Liver (tissue), 9 donors: ENCODE results near the gene ATP11B. TPM values are rescaled to one million over a fixed set of nuclear protein-coding genes. Genes with fewer than 3 reads are reported as not detected.

Source experiments
- DNase-seq: peaks from one replicate; pipeline ENCODE4 v3.0.0-alpha.2; 2017; ENCODE audit warnings: low spot score
- H3K27ac ChIP-seq, 2 donors: one replicate each; pipeline ENCODE4 v1.7.0; 2013; ENCODE audit warnings: inconsistent platforms in 2 of 2, low read length in 2 of 2, control low read depth in 1 of 2, low read depth in 1 of 2, mild to moderate bottlenecking in 1 of 2
- H3K27me3 ChIP-seq, 4 donors: one replicate each; pipeline versions ENCODE4 v1.6.1 to v1.7.0; 2013; ENCODE audit warnings: low read length in 3 of 4, inconsistent platforms in 1 of 4, mild to moderate bottlenecking in 1 of 4, moderate library complexity in 1 of 4; ENCODE audit not compliant: control insufficient read depth in 4 of 4, insufficient read depth in 4 of 4
- H3K36me3 ChIP-seq, 4 donors: one replicate each; pipeline versions ENCODE4 v1.6.1 to v1.7.0; 2013; ENCODE audit warnings: low read length in 3 of 4, mild to moderate bottlenecking in 3 of 4, low read depth in 1 of 4, moderate library complexity in 1 of 4; ENCODE audit not compliant: control insufficient read depth in 4 of 4, insufficient read depth in 3 of 4
- H3K4me1 ChIP-seq, 4 donors: one replicate each; pipeline versions ENCODE4 v1.6.1 to v1.7.0; 2013; ENCODE audit warnings: low read length in 3 of 4, mild to moderate bottlenecking in 3 of 4, moderate library complexity in 1 of 4; ENCODE audit not compliant: control insufficient read depth in 4 of 4, insufficient read depth in 4 of 4
- H3K4me3 ChIP-seq, 3 donors: one replicate each; pipeline versions ENCODE4 v1.6.1 to v1.7.0; 2013; ENCODE audit warnings: low read length in 3 of 3, control low read depth in 1 of 3, low read depth in 1 of 3, mild to moderate bottlenecking in 1 of 3
- H3K9ac ChIP-seq, 2 donors: one replicate each; pipeline ENCODE4 v1.7.0; 2013; ENCODE audit warnings: low read length in 2 of 2, mild to moderate bottlenecking in 2 of 2, moderate library complexity in 2 of 2, control low read depth in 1 of 2, low read depth in 1 of 2
- H3K9me3 ChIP-seq, 4 donors: one replicate each; pipeline versions ENCODE4 v1.6.1 to v1.7.0; 2013; ENCODE audit warnings: low read length in 3 of 4; ENCODE audit not compliant: control insufficient read depth in 4 of 4
- EGR1 ChIP-seq, 2 donors: IDR thresholded peaks; 2 replicates each; pipeline ENCODE4 v1.6.1; 2016 to 2018; ENCODE audit warnings: antibody characterized with exemption in 2 of 2, low read depth in 2 of 2
- FOXA1 ChIP-seq: IDR thresholded peaks from 2 replicates; pipeline ENCODE4 v1.6.1; 2016; ENCODE audit warnings: antibody characterized with exemption
- FOXA2 ChIP-seq: IDR thresholded peaks from 2 replicates; pipeline ENCODE4 v1.6.1; 2016; ENCODE audit warnings: antibody characterized with exemption
- GABPA ChIP-seq, 2 donors: IDR thresholded peaks in 1 of 2; conservative IDR thresholded peaks in 1 of 2; 2 replicates each; pipeline ENCODE4 v1.6.1; 2016; ENCODE audit warnings: antibody characterized with exemption in 2 of 2, mild to moderate bottlenecking in 1 of 2, moderate library complexity in 1 of 2
- HNF4A ChIP-seq, 2 donors: conservative IDR thresholded peaks; 2 replicates each; pipeline ENCODE4 v1.6.1; 2016; ENCODE audit warnings: antibody characterized with exemption in 2 of 2, mild to moderate bottlenecking in 2 of 2
- HNF4G ChIP-seq: IDR thresholded peaks from 2 replicates; pipeline ENCODE4 v1.6.1; 2016; ENCODE audit warnings: antibody characterized with exemption
- JUND ChIP-seq, 2 donors: IDR thresholded peaks; 2 replicates each; pipeline ENCODE4 v1.6.1; 2016; ENCODE audit warnings: antibody characterized with exemption in 2 of 2
- NR2F2 ChIP-seq: IDR thresholded peaks from 2 replicates; pipeline ENCODE4 v1.6.1; 2016; ENCODE audit warnings: antibody characterized with exemption
- RAD21 ChIP-seq, 2 donors: IDR thresholded peaks; 2 replicates each; pipeline ENCODE4 v1.6.1; 2016; ENCODE audit warnings: antibody characterized with exemption in 2 of 2, mild to moderate bottlenecking in 2 of 2
- RXRA ChIP-seq, 2 donors: IDR thresholded peaks; 2 replicates each; pipeline ENCODE4 v1.6.1; 2017 to 2018; ENCODE audit warnings: antibody characterized with exemption in 2 of 2, mild to moderate bottlenecking in 1 of 2
- SP1 ChIP-seq: IDR thresholded peaks from 2 replicates; pipeline ENCODE4 v1.6.1; 2018; ENCODE audit warnings: antibody characterized with exemption, mild to moderate bottlenecking
- TAF1 ChIP-seq: conservative IDR thresholded peaks from 2 replicates; pipeline ENCODE4 v1.6.1; 2016; ENCODE audit warnings: antibody characterized with exemption, mild to moderate bottlenecking
- YY1 ChIP-seq: IDR thresholded peaks from 2 replicates; pipeline ENCODE4 v1.6.1; 2016; ENCODE audit warnings: antibody characterized with exemption, mild to moderate bottlenecking
- WGBS: extraction: QIAGEN DNeasy Blood & Tissue Kit; methylation state at CpG from one replicate; pipeline ENCODE4 v1.1.7; 2013; 5-methylcytosine and 5-hydroxymethylcytosine counted together
- polyA plus RNA-seq, 2 donors: library from polyadenylated mRNA; stranded (reverse) in 1 of 2; unstranded in 1 of 2; fragments of 200-250 nt in 1 of 2; fragments of >200 nt in 1 of 2; fragmentation: Nextera tagmentation in 1 of 2; extraction: Ambion mirVana in 1 of 2; gene quantifications; one replicate each; pipeline versions ENCODE4 v1.2.1 to v1.2.3, GENCODE V29; 2013 to 2015
- total RNA-seq, 2 donors: library from RNA; depleted of rRNA; stranded (reverse); fragments of >200 nt; gene quantifications; one replicate each; pipeline ENCODE4 v1.2.3, GENCODE V29; 2014
- TF ChIP-seq, protein P1 (sequence below): IDR thresholded peaks from 2 replicates; pipeline ENCODE4 v1.6.1; 2016; ENCODE audit warnings: antibody characterized with exemption
- TF ChIP-seq, protein P2 (sequence below): IDR thresholded peaks from 2 replicates; pipeline ENCODE4 v1.6.1; 2016; ENCODE audit warnings: antibody characterized with exemption
- TF ChIP-seq, protein P3 (sequence below): fragments of 150-350 bp; IDR thresholded peaks from 2 replicates; pipeline ENCODE4 v1.5.1; 2017; ENCODE audit warnings: improper control_type of control experiment, low read depth, low read length; ENCODE audit not compliant: missing input control
- TF ChIP-seq, protein P4 (sequence below): IDR thresholded peaks from 2 replicates; pipeline ENCODE4 v1.6.1; 2016; ENCODE audit warnings: antibody characterized with exemption
- TF ChIP-seq, protein P5 (sequence below): IDR thresholded peaks from 2 replicates; pipeline ENCODE4 v1.6.1; 2016; ENCODE audit warnings: antibody characterized with exemption, mild to moderate bottlenecking
- donor health status: healthy.
- donor health status: healthy.
- donor health status: healthy.
- donor health status: healthy.
- donor health status: healthy.

Gene ATP11B
- total and polyA plus RNA-seq, 4 donors: 5.9 to 49.6 (median 19.0) TPM

DNA sequence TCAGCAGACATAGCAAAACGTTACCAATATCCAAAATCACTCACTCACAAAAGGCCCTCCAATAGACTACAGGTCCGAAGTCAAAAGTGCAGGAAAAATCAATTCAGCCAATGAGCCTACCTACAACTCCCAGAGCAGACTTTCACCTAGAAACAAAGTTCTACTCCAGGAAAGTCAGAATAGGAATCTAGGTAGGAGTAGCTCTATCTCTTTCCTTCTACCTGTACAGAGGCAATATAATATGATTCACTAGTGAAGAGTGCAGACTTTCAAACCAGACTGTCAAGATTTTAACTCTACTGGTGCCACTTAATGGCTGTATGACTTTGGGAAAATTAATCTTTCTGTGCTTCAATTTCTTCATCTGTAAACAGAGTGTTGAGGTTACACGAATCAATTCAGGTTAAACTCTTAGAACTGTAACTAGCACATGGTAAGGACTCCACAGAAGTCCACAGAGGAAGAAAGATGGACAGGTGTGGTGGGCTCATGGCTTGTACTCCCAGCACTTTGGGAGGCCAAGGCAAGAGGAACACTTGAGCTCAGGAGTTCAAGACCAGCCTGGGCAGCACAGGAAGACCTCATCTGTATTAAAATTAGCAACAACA is 177.6 kb downstream of the ATP11B start:
- Histone ChIP-seq H3K9ac (peak overlapping the region in 1 of 2 donors; percentile 34), H3K9me3 (no peaks in the 10 kb centered on the region), H3K36me3 (no peaks in the 10 kb centered on the region), H3K27me3 (no peaks in the 10 kb centered on the region), H3K4me1 (peaks cover 17 to 42% (median 29%) of the 10 kb centered on the region in 4 donors), H3K4me3 (peak overlapping the region in 1 of 3 donors; percentile 33), H3K27ac (peak overlapping the region; percentile 46 to 51)
- no peak for DNase-seq
- WGBS: 29% methylated on average over 3 of the region's 3 CpGs
- TF ChIP-seq, protein P1, sequence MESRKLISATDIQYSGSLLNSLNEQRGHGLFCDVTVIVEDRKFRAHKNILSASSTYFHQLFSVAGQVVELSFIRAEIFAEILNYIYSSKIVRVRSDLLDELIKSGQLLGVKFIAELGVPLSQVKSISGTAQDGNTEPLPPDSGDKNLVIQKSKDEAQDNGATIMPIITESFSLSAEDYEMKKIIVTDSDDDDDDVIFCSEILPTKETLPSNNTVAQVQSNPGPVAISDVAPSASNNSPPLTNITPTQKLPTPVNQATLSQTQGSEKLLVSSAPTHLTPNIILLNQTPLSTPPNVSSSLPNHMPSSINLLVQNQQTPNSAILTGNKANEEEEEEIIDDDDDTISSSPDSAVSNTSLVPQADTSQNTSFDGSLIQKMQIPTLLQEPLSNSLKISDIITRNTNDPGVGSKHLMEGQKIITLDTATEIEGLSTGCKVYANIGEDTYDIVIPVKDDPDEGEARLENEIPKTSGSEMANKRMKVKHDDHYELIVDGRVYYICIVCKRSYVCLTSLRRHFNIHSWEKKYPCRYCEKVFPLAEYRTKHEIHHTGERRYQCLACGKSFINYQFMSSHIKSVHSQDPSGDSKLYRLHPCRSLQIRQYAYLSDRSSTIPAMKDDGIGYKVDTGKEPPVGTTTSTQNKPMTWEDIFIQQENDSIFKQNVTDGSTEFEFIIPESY: peak; percentile 75
- TF ChIP-seq SP1: peak; percentile 99
- peak; percentile 99 for TF ChIP-seq HNF4G
- TF ChIP-seq HNF4A (conservative IDR thresholded peaks at IDR 0.05): peak; percentile 100
- peak; percentile 33 for TF ChIP-seq FOXA2
- peak; percentile 46 to 48 for TF ChIP-seq RAD21 (IDR thresholded peaks at IDR 0.05)
- TF ChIP-seq YY1: peak; percentile 70
- peak; percentile 49 for TF ChIP-seq NR2F2
- TF ChIP-seq RXRA (IDR thresholded peaks at IDR 0.05): peak; percentile 77 to 86
- no peak for TF ChIP-seq GABPA (IDR thresholded peaks at IDR 0.05 in 1 of 2, conservative IDR thresholded peaks at IDR 0.05 in 1 of 2)
- TF ChIP-seq EGR1 (IDR thresholded peaks at IDR 0.05; ENCODE audit: low read depth in 2 of 2): peak in 1 of 2 donors; percentile 63
- TF ChIP-seq FOXA1: no peak
- peak; percentile 50 for TF ChIP-seq TAF1
- TF ChIP-seq, protein P2, sequence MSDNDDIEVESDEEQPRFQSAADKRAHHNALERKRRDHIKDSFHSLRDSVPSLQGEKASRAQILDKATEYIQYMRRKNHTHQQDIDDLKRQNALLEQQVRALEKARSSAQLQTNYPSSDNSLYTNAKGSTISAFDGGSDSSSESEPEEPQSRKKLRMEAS: peak; percentile 78
- TF ChIP-seq, protein P3, sequence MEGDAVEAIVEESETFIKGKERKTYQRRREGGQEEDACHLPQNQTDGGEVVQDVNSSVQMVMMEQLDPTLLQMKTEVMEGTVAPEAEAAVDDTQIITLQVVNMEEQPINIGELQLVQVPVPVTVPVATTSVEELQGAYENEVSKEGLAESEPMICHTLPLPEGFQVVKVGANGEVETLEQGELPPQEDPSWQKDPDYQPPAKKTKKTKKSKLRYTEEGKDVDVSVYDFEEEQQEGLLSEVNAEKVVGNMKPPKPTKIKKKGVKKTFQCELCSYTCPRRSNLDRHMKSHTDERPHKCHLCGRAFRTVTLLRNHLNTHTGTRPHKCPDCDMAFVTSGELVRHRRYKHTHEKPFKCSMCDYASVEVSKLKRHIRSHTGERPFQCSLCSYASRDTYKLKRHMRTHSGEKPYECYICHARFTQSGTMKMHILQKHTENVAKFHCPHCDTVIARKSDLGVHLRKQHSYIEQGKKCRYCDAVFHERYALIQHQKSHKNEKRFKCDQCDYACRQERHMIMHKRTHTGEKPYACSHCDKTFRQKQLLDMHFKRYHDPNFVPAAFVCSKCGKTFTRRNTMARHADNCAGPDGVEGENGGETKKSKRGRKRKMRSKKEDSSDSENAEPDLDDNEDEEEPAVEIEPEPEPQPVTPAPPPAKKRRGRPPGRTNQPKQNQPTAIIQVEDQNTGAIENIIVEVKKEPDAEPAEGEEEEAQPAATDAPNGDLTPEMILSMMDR: no peak
- TF ChIP-seq, protein P4, sequence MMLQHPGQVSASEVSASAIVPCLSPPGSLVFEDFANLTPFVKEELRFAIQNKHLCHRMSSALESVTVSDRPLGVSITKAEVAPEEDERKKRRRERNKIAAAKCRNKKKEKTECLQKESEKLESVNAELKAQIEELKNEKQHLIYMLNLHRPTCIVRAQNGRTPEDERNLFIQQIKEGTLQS: no peak
- peak; percentile 80 to 90 for TF ChIP-seq JUND (IDR thresholded peaks at IDR 0.05)
- TF ChIP-seq, protein P5, sequence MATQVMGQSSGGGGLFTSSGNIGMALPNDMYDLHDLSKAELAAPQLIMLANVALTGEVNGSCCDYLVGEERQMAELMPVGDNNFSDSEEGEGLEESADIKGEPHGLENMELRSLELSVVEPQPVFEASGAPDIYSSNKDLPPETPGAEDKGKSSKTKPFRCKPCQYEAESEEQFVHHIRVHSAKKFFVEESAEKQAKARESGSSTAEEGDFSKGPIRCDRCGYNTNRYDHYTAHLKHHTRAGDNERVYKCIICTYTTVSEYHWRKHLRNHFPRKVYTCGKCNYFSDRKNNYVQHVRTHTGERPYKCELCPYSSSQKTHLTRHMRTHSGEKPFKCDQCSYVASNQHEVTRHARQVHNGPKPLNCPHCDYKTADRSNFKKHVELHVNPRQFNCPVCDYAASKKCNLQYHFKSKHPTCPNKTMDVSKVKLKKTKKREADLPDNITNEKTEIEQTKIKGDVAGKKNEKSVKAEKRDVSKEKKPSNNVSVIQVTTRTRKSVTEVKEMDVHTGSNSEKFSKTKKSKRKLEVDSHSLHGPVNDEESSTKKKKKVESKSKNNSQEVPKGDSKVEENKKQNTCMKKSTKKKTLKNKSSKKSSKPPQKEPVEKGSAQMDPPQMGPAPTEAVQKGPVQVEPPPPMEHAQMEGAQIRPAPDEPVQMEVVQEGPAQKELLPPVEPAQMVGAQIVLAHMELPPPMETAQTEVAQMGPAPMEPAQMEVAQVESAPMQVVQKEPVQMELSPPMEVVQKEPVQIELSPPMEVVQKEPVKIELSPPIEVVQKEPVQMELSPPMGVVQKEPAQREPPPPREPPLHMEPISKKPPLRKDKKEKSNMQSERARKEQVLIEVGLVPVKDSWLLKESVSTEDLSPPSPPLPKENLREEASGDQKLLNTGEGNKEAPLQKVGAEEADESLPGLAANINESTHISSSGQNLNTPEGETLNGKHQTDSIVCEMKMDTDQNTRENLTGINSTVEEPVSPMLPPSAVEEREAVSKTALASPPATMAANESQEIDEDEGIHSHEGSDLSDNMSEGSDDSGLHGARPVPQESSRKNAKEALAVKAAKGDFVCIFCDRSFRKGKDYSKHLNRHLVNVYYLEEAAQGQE: peak; percentile 82

Other genes starting within 250 kb of the ATP11B start
- gene DCUN1D1, start 187.0 kb downstream of the ATP11B start, total RNA-seq: 10 to 100 TPM; 30.5 to 56.0 TPM
- 10 to 100 TPM in 1 of 2 donors, 1 to 10 TPM in 1; 9.1 to 16.4 TPM for gene DCUN1D1, start 187.0 kb downstream of the ATP11B start, polyA plus RNA-seq